KMS-11 (cell line): ENCODE results near the gene KRTAP4-12.
"Not testable (repeated sequence)": the region's sequence is repeated elsewhere in the genome, so short reads cannot be mapped to it uniquely, and the experiment has no call there.

ENCODE experiments used
- H2AFZ ChIP-seq: fragments of 200-600 bp; sonication (generic); 2 replicates; pipeline ENCODE4 v1.6.1; 2016; ENCODE audit warnings: antibody characterized with exemption, mixed run types, low read depth
- H3K27ac ChIP-seq: fragments of 200-600 bp; sonication (generic); 2 replicates; pipeline ENCODE4 v1.6.1; 2016; ENCODE audit warnings: mild to moderate bottlenecking, mixed run types
- H3K27me3 ChIP-seq: fragments of 200-600 bp; sonication (generic); 2 replicates; pipeline ENCODE4 v1.6.1; 2017; ENCODE audit warnings: mild to moderate bottlenecking, low read depth, mixed run types, moderate library complexity; ENCODE audit not compliant: insufficient read depth
- H3K36me3 ChIP-seq: fragments of 200-600 bp; sonication (generic); 2 replicates; pipeline ENCODE4 v1.6.1; 2017; ENCODE audit warnings: mild to moderate bottlenecking, mixed run types; ENCODE audit not compliant: insufficient read depth
- H3K4me1 ChIP-seq: fragments of 200-600 bp; sonication (generic); 2 replicates; pipeline ENCODE4 v1.6.1; 2016; ENCODE audit warnings: mild to moderate bottlenecking, low read depth, mixed run types; ENCODE audit not compliant: poor library complexity, severe bottlenecking
- H3K4me2 ChIP-seq: fragments of 200-600 bp; sonication (generic); 2 replicates; pipeline ENCODE4 v1.7.0; 2016; ENCODE audit warnings: mild to moderate bottlenecking, mixed run types
- H3K4me3 ChIP-seq: fragments of 200-600 bp; sonication (generic); IDR thresholded peaks from 2 replicates; pipeline ENCODE4 v1.6.1; 2017; ENCODE audit warnings: low read depth, low read length, mixed read lengths; ENCODE audit not compliant: insufficient read depth
- H3K79me2 ChIP-seq: fragments of 200-600 bp; sonication (generic); 2 replicates; pipeline ENCODE4 v1.6.1; 2016; ENCODE audit warnings: low read depth, mixed run types; ENCODE audit not compliant: insufficient read depth
- H3K9ac ChIP-seq: fragments of 200-600 bp; sonication (generic); 2 replicates; pipeline ENCODE4 v1.6.1; 2016; ENCODE audit warnings: mild to moderate bottlenecking, mixed run types
- H4K20me1 ChIP-seq: fragments of 200-600 bp; sonication (generic); 2 replicates; pipeline ENCODE4 v1.6.1; 2016; ENCODE audit warnings: mild to moderate bottlenecking, mixed run types; ENCODE audit not compliant: insufficient read depth
- TF ChIP-seq, protein P1 (sequence below): fragments of 200-600 bp; sonication (generic); conservative IDR thresholded peaks from 2 replicates; pipeline ENCODE4 v1.6.1; 2017; ENCODE audit warnings: low read depth, mild to moderate bottlenecking, antibody characterized with exemption, low read length, moderate library complexity, mixed read lengths

Gene KRTAP4-12

DNA sequence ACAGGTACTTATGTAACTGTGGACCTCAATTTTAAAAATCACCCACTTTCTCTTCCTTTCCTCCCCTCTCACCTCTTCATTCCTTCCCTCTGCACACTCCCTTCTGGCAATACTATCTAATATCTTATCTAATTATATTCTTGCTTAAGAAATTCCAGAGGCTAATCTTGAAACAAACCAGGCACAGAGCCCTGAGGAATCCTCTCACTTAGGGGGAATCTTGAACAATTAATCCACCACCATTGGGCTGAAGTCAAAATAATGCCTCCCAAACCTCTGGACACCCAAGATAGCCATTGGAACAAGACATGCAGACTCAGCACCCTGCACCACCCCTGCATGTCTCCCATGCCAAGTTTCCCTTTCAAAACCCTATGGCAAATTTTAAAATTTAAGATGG lies 17.4 kb upstream of the KRTAP4-12 start:
- H3K9ac ChIP-seq, result no peak overlapping the region
- H3K4me3 ChIP-seq, result no peak overlapping the region
- no peaks in the 10 kb centered on the region for H3K27me3 ChIP-seq
- H4K20me1 ChIP-seq, result no peaks in the 10 kb centered on the region
- TF ChIP-seq, protein P1, sequence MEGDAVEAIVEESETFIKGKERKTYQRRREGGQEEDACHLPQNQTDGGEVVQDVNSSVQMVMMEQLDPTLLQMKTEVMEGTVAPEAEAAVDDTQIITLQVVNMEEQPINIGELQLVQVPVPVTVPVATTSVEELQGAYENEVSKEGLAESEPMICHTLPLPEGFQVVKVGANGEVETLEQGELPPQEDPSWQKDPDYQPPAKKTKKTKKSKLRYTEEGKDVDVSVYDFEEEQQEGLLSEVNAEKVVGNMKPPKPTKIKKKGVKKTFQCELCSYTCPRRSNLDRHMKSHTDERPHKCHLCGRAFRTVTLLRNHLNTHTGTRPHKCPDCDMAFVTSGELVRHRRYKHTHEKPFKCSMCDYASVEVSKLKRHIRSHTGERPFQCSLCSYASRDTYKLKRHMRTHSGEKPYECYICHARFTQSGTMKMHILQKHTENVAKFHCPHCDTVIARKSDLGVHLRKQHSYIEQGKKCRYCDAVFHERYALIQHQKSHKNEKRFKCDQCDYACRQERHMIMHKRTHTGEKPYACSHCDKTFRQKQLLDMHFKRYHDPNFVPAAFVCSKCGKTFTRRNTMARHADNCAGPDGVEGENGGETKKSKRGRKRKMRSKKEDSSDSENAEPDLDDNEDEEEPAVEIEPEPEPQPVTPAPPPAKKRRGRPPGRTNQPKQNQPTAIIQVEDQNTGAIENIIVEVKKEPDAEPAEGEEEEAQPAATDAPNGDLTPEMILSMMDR, result no peak
- H3K36me3 ChIP-seq, result no peaks in the 10 kb centered on the region
- H2AFZ ChIP-seq, result no peak overlapping the region
- no peaks in the 10 kb centered on the region for H3K79me2 ChIP-seq
- H3K27ac ChIP-seq, result no peak overlapping the region
- no peaks in the 10 kb centered on the region for H3K4me1 ChIP-seq
- H3K4me2 ChIP-seq, result no peak overlapping the region

DNA sequence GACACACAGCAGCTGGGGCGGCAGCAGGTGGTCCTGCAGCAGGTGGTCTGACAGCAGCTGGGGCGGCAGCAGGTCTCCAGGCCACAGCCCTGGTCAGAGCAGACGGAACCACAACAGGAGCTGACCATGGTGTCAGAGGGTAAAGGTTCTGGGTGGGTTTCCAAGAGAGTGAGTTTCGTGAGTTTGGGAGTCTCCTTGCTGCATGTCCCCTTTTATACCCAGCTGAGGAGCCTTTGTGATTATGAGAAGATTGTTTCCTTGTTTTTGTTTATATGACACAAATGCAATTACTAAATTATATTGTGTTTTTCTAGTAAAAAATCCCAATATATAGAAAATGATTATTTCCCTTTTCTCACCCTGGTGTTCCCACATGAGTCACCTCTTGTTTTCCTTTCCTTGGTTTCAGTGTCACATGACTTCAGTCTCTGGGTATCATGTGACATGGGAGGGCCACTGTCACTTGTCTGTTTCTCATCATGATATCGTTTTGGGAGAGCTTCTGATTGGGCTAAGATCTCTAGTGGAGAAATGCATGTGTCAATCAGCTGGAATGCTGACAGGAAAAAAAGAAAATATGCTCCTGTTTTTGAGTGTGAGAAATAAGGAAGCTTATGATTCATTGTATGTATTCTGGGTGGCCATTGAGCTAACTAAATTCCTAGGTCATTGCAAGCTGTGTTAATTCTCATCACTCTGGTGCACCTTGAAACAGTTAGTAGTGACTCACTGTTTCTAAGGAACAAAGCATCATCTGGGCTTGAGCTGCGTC lies 16.6 kb upstream of the KRTAP4-12 start, which contains the start of gene KRTAP4-6:
Gene KRTAP4-6 (minus strand): TSS at position 185 of the 772 bp plus-strand sequence. CDS start 57 bp downstream, at position 128.
- no peak within 1 kb of the TSS for H3K4me2 ChIP-seq
- H3K4me1 ChIP-seq, result no peaks in the 10 kb centered on the region
- no peaks in the 10 kb centered on the region for H3K79me2 ChIP-seq
- H3K4me3 ChIP-seq, result no peak within 1 kb of the TSS
- H4K20me1 ChIP-seq, result no peaks in the 10 kb centered on the region
- H3K36me3 ChIP-seq, result no peaks in the 10 kb centered on the region
- no peak within 1 kb of the TSS for H2AFZ ChIP-seq
- no peak within 1 kb of the TSS for H3K9ac ChIP-seq
- TF ChIP-seq, protein P1, result no peak
- no peak within 1 kb of the TSS for H3K27ac ChIP-seq
- H3K27me3 ChIP-seq, result no peaks in the 10 kb centered on the region

DNA sequence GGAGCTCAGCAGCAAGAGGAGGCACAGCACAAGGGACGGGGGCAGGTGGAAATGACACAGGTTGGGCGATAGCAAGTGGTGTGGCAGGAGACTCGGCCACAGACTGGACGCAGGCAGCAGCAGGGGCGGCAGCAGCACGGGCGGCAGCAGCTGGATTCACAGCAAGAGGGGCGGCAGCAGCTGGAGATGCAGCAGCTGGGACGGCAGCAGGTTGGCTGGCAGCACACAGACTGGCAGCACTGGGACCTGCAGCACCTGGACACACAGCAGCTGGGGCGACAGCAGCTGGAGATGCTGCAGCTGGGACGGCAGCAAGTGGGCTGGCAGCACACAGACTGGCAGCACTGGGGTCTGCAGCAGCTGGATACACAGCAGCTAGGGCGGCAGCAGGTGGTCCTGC lies 15.9 kb upstream of the KRTAP4-12 start:
- H3K79me2 ChIP-seq, H3K4me1 ChIP-seq, H4K20me1 ChIP-seq, H3K9ac ChIP-seq, H3K4me2 ChIP-seq, H3K4me3 ChIP-seq, H3K27me3 ChIP-seq, H2AFZ ChIP-seq, H3K36me3 ChIP-seq, H3K27ac ChIP-seq: not testable (repeated sequence)

DNA sequence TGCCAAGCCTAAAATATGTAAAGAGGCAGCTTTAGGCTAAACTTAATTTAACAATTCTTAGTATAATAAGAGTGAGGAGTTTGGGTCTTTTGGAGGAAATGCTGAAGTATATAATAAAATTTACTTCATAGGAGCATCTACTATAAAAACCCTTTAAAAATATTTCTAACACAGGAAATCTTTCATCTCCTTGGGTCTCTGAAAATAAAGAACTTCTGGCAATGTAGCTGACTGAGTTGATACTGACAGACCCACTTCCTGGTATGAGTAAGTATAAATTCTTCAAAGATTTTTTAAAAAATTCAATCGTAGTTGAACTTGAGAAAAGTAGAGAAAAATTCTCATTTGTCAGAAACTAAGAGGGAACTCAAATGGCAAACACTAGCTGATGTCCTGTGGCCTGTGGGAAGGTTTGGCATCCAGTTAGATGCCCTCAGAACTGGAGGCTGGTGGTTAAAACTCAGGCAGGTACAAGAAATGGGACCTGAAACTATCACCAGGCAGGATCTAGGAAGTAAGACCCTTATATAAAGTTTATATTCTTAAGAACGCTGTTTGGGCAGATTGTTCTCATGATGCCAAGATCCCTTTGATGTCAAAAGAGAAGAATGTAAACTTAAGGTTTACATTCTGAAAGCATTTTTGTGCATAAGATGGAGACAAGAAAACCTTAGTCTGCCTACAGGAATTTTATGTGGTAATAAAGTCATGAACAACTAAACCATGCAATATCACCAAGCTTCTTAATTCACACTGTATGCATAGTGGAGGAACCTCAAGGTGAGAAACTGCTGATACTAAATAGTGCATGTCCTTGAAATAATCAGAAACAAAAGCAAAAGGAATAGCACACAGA lies 10.1 kb upstream of the KRTAP4-12 start:
- no peaks in the 10 kb centered on the region for H4K20me1 ChIP-seq
- no peaks in the 10 kb centered on the region for H3K36me3 ChIP-seq
- TF ChIP-seq, protein P1, result no peak
- no peaks in the 10 kb centered on the region for H3K27me3 ChIP-seq
- no peak overlapping the region for H2AFZ ChIP-seq
- no peak overlapping the region for H3K4me3 ChIP-seq
- H3K4me2 ChIP-seq, result no peak overlapping the region
- no peaks in the 10 kb centered on the region for H3K4me1 ChIP-seq
- H3K27ac ChIP-seq, result no peak overlapping the region
- H3K79me2 ChIP-seq, result no peaks in the 10 kb centered on the region
- H3K9ac ChIP-seq, result no peak overlapping the region
